Neural cell (in vitro differentiated cells): ENCODE results near the gene SEPTIN2. TPM values are rescaled to one million over a fixed set of nuclear protein-coding genes. Genes with fewer than 3 reads are reported as not detected.

ENCODE experiments used
- H2AFZ ChIP-seq: fragments of 200-600, 300-800 bp; sonication (generic), shearing (Covaris generic); 2 replicates; pipeline ENCODE4 v1.6.0; 2014; ENCODE audit warnings: low read depth, mild to moderate bottlenecking, antibody characterized with exemption, low read length, moderate library complexity
- H3F3A ChIP-seq: fragments of 200-600 bp; shearing (Covaris generic); 2 replicates; pipeline ENCODE4 v1.6.1; 2016; ENCODE audit warnings: mild to moderate bottlenecking, moderate library complexity, mixed read lengths, antibody characterized with exemption, low read length; ENCODE audit not compliant: insufficient read depth, poor library complexity, severe bottlenecking
- H3K27ac ChIP-seq: fragments of 200-600, 300-800 bp; sonication (generic), shearing (Covaris generic); 2 replicates; pipeline ENCODE4 v1.5.1; 2014; ENCODE audit warnings: mild to moderate bottlenecking, low read length, moderate library complexity
- H3K27me3 ChIP-seq: fragments of 300-800, 200-600 bp; sonication (generic), shearing (Covaris generic); 2 replicates; pipeline ENCODE4 v1.6.0; 2014; ENCODE audit warnings: mild to moderate bottlenecking, low read depth, low read length, moderate library complexity; ENCODE audit not compliant: insufficient read depth
- H3K36me3 ChIP-seq: fragments of 300-800, 200-600 bp; sonication (generic), shearing (Covaris generic); 2 replicates; pipeline ENCODE4 v1.5.1; 2014; ENCODE audit warnings: mild to moderate bottlenecking, antibody characterized with exemption, low read length, moderate library complexity; ENCODE audit not compliant: insufficient read depth
- H3K4me2 ChIP-seq: fragments of 300-800, 200-600 bp; sonication (generic), shearing (Covaris generic); 2 replicates; pipeline ENCODE4 v1.6.0; 2014; ENCODE audit warnings: mild to moderate bottlenecking, low read length
- H3K4me3 ChIP-seq: fragments of 300-800, 200-600 bp; sonication (generic), shearing (Covaris generic); 2 replicates; pipeline ENCODE4 v1.5.1; 2014; ENCODE audit warnings: mild to moderate bottlenecking, low read length, moderate library complexity
- H3K79me2 ChIP-seq: fragments of 200-600 bp; shearing (Covaris generic); replicated peaks from 2 replicates; pipeline ENCODE4 v1.6.0; 2014; ENCODE audit warnings: mild to moderate bottlenecking, low read length, moderate library complexity; ENCODE audit not compliant: insufficient read depth
- H3K9ac ChIP-seq: fragments of 300-800, 200-600 bp; sonication (generic), shearing (Covaris generic); 2 replicates; pipeline ENCODE4 v1.6.1; 2016; ENCODE audit warnings: mild to moderate bottlenecking, low read length, mixed read lengths
- H3K9me2 ChIP-seq: fragments of 200-600 bp; shearing (Covaris generic); 2 replicates; pipeline ENCODE4 v1.6.1; 2016; ENCODE audit warnings: mild to moderate bottlenecking, low read length, mixed read lengths; ENCODE audit not compliant: insufficient read depth
- H3K9me3 ChIP-seq: fragments of 200-600, 300-800 bp; sonication (generic), shearing (Covaris generic); 2 replicates; pipeline ENCODE4 v1.6.1; 2016; ENCODE audit warnings: mild to moderate bottlenecking, mixed run types, low read length, moderate library complexity, mixed read lengths
- H4K20me1 ChIP-seq: fragments of 200-600 bp; shearing (Covaris generic); 2 replicates; pipeline ENCODE4 v1.6.1; 2016; ENCODE audit warnings: mild to moderate bottlenecking, mixed run types; ENCODE audit not compliant: insufficient read depth
- CTCF ChIP-seq: fragments of 450-650 bp; IDR thresholded peaks from 2 replicates; pipeline ENCODE4 v1.5.1; 2014; ENCODE audit warnings: antibody characterized with exemption, mild to moderate bottlenecking, moderate library complexity; ENCODE audit not compliant: poor library complexity, severe bottlenecking
- EP300 ChIP-seq: fragments of 450-650 bp; conservative IDR thresholded peaks from 2 replicates; pipeline ENCODE4 v1.6.1; 2014; ENCODE audit warnings: antibody characterized with exemption, mild to moderate bottlenecking, moderate library complexity; ENCODE audit not compliant: poor library complexity, severe bottlenecking
- EZH2 ChIP-seq: fragments of 200-600, 300-800 bp; shearing (Covaris generic), sonication (generic); IDR thresholded peaks from 2 replicates; pipeline ENCODE4 v1.6.1; 2014; ENCODE audit warnings: antibody characterized with exemption, low read length, borderline replicate concordance, mild to moderate bottlenecking; ENCODE audit not compliant: insufficient read depth, poor library complexity, severe bottlenecking
- MXI1 ChIP-seq: fragments of 450-650 bp; conservative IDR thresholded peaks from 2 replicates; pipeline ENCODE4 v1.6.1; 2014; ENCODE audit warnings: antibody characterized with exemption, mild to moderate bottlenecking; ENCODE audit not compliant: poor library complexity, severe bottlenecking
- POLR2AphosphoS5 ChIP-seq: IDR thresholded peaks from 2 replicates; pipeline ENCODE4 v1.6.1; 2012
- RAD21 ChIP-seq: fragments of 450-650 bp; conservative IDR thresholded peaks from 2 replicates; pipeline ENCODE4 v1.6.1; 2014; ENCODE audit warnings: antibody characterized with exemption, mild to moderate bottlenecking, moderate library complexity
- REST ChIP-seq: IDR thresholded peaks from 2 replicates; pipeline ENCODE4 v1.6.1; 2012; ENCODE audit warnings: borderline replicate concordance
- TAF1 ChIP-seq: IDR thresholded peaks from 2 replicates; pipeline ENCODE4 v1.6.1; 2012; ENCODE audit warnings: low read depth
- polyA plus RNA-seq: library from polyadenylated mRNA; depleted of rRNA; stranded (reverse); fragments of >200 nt; gene quantifications from 2 replicates; pipeline ENCODE4 v1.2.3, GENCODE V29; 2014

Gene SEPTIN2
- polyA plus RNA-seq, 1 donor from 2014 or later: 467 TPM

- no peak overlapping the region for H3K27ac ChIP-seq
- TF ChIP-seq EP300 (no peak), REST (no peak), TAF1 (no peak), MXI1 (no peak), CTCF (no peak), POLR2AphosphoS5 (no peak), EZH2 (no peak), RAD21 (no peak)
- H4K20me1 ChIP-seq: no peaks in the 10 kb centered on the region
These were observed 13.6 kb upstream of the SEPTIN2 start for GRCh38 chr2:241302083-241302482.

GRCh38 chr2:241302759-241303651 lies 12.7 kb upstream of the SEPTIN2 start:
- H4K20me1 ChIP-seq: no peaks in the 10 kb centered on the region
- no peak for TF ChIP-seq CTCF
- TF ChIP-seq POLR2AphosphoS5: no peak
- TF ChIP-seq REST: no peak
- no peak for TF ChIP-seq MXI1
- no peak for TF ChIP-seq EZH2
- TF ChIP-seq TAF1: no peak
- TF ChIP-seq EP300: no peak
- TF ChIP-seq RAD21: no peak

More at GRCh38 chr2:241302083-241302482, 13.6 kb upstream of the SEPTIN2 start:
- Histone ChIP-seq H3K27me3 (no peaks in the 10 kb centered on the region), H3K9me3 (no peaks in the 10 kb centered on the region), H3K9me2 (no peaks in the 10 kb centered on the region), H3K4me3 (no peak overlapping the region), H2AFZ (no peak overlapping the region), H3K4me2 (no peak overlapping the region), H3F3A (no peaks in the 10 kb centered on the region), H3K79me2 (peaks cover 21% of the 10 kb centered on the region), H3K36me3 (no peaks in the 10 kb centered on the region), H3K9ac (no peak overlapping the region)

More at GRCh38 chr2:241302759-241303651, 12.7 kb upstream of the SEPTIN2 start:
- Histone ChIP-seq H3K27me3 (no peaks in the 10 kb centered on the region), H3K36me3 (no peaks in the 10 kb centered on the region), H3K4me3 (no peak overlapping the region), H3K9ac (no peak overlapping the region), H3K9me3 (no peaks in the 10 kb centered on the region), H2AFZ (no peak overlapping the region), H3F3A (no peaks in the 10 kb centered on the region), H3K4me2 (no peak overlapping the region), H3K79me2 (peaks cover 24% of the 10 kb centered on the region), H3K27ac (no peak overlapping the region), H3K9me2 (no peaks in the 10 kb centered on the region)
